ENCODE results near the gene SAMD1.
A peak's percentile ranks its signal among the peaks of the same experiment; 100 is the strongest.
"Not testable (repeated sequence)": the region's sequence is repeated elsewhere in the genome, so short reads cannot be mapped to it uniquely, and the experiment has no call there.

The SAMD1 gene

DNA sequence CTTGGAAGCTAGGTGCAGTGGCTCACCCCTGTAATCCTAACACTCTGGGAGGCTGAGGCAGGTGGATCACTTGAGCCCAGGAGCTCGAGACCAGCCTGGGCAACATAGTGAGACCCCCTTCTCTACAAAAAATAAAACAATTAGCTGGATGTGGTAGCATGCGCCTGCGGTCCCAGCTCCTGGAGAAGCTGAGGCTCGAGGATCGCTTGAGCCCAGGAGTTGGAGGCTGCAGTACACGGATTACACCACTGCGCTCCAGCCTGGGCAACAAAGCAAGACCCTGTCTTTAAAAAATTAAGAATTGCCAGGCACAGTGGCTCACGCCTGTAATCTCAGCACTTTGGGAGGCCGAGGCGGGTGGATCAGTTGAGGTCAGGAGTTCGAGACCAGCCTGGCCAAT lies 39.6 kb downstream of the SAMD1 start:
- peaks cover 73% of the 10 kb centered on the region for H3K36me3 Mint-ChIP-seq
- not testable (repeated sequence) for ATAC-seq; DNase-seq (ENCODE audit: low spot score in 2 of 2); H3K4me3 Mint-ChIP-seq; H3K27ac Mint-ChIP-seq; H3K9me3 Mint-ChIP-seq
- H3K4me1 Mint-ChIP-seq: peaks cover 35% of the 10 kb centered on the region

- no peak overlapping the region for H3K4me3 Mint-ChIP-seq
- H3K9me3 Mint-ChIP-seq: no peaks in the 10 kb centered on the region
- peaks cover 33% of the 10 kb centered on the region for H3K4me1 Mint-ChIP-seq
- DNase-seq (ENCODE audit: low spot score in 2 of 2) (no peak), ATAC-seq (no peak)
- peaks cover 78% of the 10 kb centered on the region for H3K36me3 Mint-ChIP-seq
- H3K27ac Mint-ChIP-seq: no peak overlapping the region
Measured at GRCh38 chr19:14050512-14050911, 40.0 kb downstream of the SAMD1 start.

DNA sequence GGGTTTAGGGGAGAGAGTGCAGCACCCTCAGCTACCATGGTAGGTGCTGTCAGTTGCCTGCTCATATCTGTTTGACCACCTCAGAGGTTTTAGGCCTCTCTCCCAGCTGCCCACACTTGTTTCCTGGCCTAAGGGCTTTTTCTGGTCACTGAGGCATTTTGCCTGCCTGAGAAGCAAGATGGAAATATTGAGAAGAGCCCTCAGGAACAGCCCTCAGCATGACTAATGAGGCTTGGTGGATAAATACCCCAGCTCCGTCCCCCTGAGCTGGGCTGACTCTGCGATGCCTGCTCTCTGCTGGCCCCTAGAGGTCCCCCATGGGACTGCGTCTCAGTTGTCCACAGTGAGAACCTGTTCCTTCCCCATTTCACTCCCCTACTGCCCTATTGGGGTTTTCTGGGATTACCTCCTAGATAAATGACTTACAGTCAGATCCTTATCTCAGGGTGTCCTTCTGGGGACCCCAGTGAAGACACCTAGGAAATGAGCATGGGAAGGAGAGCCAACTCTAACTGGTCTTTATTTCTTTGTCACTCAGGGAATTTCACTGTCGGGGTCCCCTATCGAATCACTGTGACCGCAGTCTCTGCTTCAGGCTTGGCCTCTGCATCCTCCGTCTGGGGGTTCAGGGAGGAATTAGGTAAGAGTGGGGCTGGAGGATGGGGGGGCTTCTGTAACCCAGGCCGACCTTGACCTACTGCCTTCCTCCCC lies 42.0 kb downstream of the SAMD1 start:
- peaks cover 16% of the 10 kb centered on the region for H3K4me1 Mint-ChIP-seq
- peak overlapping the region; percentile 52 for H3K27ac Mint-ChIP-seq
- DNase-seq (ENCODE audit: low spot score in 2 of 2) (peak; percentile 74 to 88), ATAC-seq (peak; percentile 87)
- H3K9me3 Mint-ChIP-seq: no peaks in the 10 kb centered on the region
- peaks cover 97% of the 10 kb centered on the region for H3K36me3 Mint-ChIP-seq
- no peak overlapping the region for H3K4me3 Mint-ChIP-seq

DNA sequence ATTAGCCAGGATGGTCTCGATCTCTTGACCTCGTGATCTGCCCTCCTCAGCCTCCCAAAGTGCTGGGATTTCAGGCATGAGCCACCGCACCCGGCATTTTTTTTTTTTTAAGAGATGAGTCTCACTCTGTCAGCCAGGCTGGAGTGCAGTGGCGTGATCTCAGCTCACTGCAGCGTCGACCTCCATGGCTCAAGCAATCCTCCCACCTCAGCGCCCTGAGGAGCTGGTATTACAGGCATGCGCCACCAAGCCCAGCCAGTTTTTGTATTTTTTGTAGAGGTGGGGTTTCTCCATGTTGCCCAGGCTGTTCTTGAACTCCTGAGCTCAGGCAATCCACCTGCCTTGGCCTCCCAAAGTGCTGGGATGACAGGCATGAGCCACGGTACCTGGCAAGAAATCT lies 42.7 kb downstream of the SAMD1 start:
- H3K4me3 Mint-ChIP-seq; DNase-seq (ENCODE audit: low spot score in 2 of 2); H3K9me3 Mint-ChIP-seq; ATAC-seq: not testable (repeated sequence)
- H3K4me1 Mint-ChIP-seq: peaks cover 20% of the 10 kb centered on the region
- H3K36me3 Mint-ChIP-seq: peaks cover 100% of the 10 kb centered on the region
- H3K27ac Mint-ChIP-seq: peak overlapping the region; percentile 52

DNA sequence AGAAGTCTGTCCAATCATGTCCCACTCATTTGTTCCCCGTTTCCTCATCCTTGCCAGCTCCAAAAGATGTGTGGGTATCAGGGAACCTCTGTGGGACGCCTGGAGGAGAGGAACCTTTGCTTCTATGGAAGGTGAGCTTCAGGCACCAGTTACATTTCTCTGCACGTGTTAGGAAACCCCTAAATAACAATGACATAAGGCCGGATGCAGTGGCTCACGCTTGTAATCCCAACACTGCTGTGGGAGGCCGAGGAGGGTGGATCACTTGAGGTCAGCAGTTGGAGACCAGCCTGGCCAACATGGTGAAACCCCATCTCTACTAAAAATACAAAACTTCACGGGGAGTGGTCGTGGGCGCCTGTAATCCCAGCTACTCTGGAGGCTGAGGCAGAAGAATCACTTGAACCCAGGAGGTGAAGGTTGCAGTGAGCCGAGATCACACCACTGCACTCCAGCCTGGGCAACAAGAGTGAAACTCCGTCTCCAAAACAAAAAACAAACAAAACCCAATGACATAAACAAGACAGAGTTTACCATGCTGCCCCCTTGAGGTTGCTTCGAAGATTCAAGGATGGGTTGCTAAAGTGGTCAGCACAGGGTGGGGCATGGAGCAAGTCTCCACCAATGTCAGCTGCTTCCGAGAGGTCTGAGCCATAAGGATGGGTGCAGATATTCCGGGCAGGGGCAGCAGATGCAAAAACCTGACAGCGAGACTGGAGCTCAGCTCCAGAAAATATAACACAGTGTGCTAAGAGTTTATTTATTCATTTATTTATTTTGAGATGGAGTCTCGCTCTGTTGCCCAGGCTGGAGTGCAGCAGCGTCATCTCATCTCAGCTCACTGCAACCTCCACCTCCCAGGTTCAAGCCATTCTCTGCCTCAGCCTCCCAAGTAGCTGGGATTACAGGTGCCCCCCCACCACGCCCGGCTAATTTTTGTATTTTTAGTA lies 47.6 kb downstream of the SAMD1 start:
- not testable (repeated sequence) for H3K9me3 Mint-ChIP-seq; H3K4me3 Mint-ChIP-seq; DNase-seq (ENCODE audit: low spot score in 2 of 2)
- ATAC-seq: peak; percentile 82
- peaks cover 29% of the 10 kb centered on the region for H3K4me1 Mint-ChIP-seq
- peaks cover 100% of the 10 kb centered on the region for H3K36me3 Mint-ChIP-seq
- peak overlapping the region; percentile 91 for H3K27ac Mint-ChIP-seq

DNA sequence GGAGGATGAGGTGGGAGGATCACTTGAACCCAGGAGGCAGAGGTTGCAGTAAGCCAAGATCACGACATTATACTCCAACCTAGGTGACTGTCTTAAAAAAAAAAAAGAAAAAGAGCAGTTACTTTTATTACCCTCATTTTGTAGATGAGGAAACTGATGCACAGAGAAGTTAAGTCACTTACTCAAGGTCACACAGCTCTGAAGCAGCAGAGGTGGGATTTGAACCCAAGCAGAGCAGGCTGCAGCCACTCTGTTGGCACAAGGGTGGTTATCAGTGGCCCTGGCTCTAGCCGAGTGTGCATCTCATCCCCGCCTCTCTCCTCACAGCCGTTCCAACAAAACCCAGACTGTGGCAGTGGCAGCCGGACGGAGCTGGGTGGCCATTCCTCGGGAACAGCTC lies 51.4 kb downstream of the SAMD1 start:
- DNase-seq (ENCODE audit: low spot score in 2 of 2) (no peak), ATAC-seq (no peak)
- no peak overlapping the region for H3K27ac Mint-ChIP-seq
- H3K36me3 Mint-ChIP-seq: peaks cover 100% of the 10 kb centered on the region
- H3K4me1 Mint-ChIP-seq: peaks cover 39% of the 10 kb centered on the region
- H3K9me3 Mint-ChIP-seq: no peaks in the 10 kb centered on the region
- H3K4me3 Mint-ChIP-seq: no peak overlapping the region

Measured in stimulated activated effector memory CD8-positive, alpha-beta T cell treated with anti-CD3 and anti-CD28 coated beads, Interleukin-12 subunit alpha, Interleukin-12 subunit beta, amount 100 ng/mL, for 72 hours (primary cell).